GM12865 (cell line): ENCODE data around the gene BRD3.

ENCODE experiments used
- DNase-seq: peaks from one replicate; pipeline ENCODE4 v3.0.0; 2010; ENCODE audit warnings: low read depth
- H3K4me3 ChIP-seq: 2 replicates; pipeline ENCODE4 v1.5.1; 2011; ENCODE audit warnings: mild to moderate bottlenecking, low read depth, low read length, control low read depth
- TF ChIP-seq, protein P1 (sequence below): IDR thresholded peaks from 2 replicates; pipeline ENCODE4 v1.5.1; 2011; ENCODE audit warnings: low read length, control low read depth, low read depth, inconsistent platforms; ENCODE audit not compliant: insufficient read depth; ENCODE audit errors: missing control alignments

BRD3 gene

DNA sequence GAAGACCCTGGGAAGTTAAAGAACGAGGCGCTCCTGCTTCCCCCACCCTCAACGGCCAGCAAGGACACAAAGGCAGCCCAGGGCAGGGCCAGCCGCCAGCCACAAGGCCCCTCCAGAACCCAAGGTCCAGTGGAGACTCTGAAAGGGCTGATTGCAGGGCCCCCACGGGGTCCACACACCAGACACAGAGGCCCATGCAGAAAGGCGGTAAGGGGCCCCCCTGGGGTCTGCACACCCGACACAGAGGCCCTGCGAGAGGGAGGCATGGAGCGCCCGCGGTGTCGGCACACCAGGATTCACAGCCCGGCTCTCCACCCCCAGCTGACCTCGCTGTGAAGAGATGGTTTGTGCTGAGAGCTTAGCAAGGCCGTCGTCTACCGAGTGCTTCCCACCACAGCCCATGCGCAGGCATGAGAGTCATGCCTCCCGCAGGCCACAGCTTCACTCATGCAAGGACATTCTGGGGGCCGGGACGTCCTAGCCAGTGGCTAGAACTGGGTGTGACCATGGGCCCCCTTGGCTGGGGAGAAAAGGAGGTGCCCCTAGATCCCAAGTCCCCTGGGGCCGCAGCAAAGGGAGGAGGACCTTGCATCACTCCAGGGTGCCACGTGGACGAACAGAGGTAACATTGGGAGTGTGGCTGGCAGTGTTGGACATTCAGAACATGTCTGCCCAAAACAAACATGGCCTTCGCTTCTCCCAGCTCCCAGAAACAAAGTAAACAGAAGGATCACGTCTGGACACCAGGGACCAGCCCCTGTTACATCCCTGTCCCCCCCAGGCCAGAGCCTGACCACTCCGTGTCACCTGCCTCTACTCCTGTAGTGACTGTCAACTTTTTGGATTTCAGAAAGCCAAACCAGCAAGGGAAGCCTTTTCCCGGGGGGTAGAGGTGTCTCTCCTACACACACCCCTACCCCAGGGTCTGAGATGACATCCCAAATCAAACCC, 9.8 kb downstream of the BRD3 start:
- H3K4me3 ChIP-seq: no peak overlapping the region
- TF ChIP-seq, protein P1, sequence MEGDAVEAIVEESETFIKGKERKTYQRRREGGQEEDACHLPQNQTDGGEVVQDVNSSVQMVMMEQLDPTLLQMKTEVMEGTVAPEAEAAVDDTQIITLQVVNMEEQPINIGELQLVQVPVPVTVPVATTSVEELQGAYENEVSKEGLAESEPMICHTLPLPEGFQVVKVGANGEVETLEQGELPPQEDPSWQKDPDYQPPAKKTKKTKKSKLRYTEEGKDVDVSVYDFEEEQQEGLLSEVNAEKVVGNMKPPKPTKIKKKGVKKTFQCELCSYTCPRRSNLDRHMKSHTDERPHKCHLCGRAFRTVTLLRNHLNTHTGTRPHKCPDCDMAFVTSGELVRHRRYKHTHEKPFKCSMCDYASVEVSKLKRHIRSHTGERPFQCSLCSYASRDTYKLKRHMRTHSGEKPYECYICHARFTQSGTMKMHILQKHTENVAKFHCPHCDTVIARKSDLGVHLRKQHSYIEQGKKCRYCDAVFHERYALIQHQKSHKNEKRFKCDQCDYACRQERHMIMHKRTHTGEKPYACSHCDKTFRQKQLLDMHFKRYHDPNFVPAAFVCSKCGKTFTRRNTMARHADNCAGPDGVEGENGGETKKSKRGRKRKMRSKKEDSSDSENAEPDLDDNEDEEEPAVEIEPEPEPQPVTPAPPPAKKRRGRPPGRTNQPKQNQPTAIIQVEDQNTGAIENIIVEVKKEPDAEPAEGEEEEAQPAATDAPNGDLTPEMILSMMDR: no peak
- no peak for DNase-seq

DNA sequence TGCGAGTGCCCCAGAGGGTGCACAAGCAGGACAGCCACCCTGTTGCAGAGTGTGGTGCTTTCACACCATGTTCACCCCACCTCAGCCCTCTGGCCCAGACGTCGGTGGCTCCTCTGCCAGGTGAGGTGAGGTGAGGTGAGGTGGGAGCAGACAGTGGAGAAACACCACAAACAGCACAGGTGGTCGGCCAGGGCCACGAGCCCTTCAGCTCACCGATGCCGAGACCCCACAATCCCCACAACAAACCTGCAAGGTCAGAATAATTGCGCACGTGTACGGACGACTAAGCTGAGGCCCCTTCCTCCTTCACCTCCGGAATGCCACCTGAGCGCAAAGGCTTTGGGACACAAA, 10.5 kb downstream of the BRD3 start:
- DNase-seq: no peak
- H3K4me3 ChIP-seq: no peak overlapping the region
- TF ChIP-seq, protein P1: no peak

DNA sequence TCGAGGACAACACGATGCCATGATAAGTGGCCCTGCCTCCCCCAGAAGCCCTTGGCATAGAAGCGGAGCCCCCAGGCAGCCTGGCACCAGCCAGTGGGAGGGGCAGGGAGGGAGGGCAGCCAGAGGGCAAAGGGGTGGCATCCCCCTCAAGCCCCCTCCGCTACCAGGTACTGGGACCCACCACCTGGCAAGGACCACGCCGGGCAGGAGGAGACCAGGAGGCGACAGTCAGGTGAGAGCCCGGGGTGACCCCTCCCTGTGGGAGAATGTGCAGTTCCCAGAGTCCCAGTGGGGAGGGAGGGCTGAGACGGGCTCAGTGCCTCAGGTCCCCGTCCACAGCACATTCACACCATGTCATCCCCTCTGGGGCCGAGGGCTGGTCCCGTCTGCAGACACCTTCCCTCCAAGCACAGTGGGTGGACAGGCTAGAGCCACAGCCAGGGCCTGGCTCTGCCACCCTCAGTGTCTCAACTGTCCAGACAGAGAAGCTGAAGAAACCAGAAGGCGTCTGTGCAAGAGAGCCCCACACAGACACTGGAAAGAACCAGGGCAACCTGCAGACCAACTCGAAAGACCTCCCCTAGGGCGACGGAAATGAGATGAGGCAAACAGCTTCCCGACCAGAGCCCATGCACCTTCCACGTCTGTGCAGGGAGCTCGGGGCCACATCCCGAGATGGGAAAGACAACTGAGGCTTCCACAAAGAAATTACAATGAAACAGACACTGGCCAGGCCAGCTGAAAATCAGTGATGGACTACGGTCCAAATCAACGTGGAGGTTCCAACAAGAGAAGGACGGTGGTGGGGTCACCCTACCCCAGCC, 11.1 kb downstream of the BRD3 start:
- no peak overlapping the region for H3K4me3 ChIP-seq
- TF ChIP-seq, protein P1: no peak
- no peak for DNase-seq

DNA sequence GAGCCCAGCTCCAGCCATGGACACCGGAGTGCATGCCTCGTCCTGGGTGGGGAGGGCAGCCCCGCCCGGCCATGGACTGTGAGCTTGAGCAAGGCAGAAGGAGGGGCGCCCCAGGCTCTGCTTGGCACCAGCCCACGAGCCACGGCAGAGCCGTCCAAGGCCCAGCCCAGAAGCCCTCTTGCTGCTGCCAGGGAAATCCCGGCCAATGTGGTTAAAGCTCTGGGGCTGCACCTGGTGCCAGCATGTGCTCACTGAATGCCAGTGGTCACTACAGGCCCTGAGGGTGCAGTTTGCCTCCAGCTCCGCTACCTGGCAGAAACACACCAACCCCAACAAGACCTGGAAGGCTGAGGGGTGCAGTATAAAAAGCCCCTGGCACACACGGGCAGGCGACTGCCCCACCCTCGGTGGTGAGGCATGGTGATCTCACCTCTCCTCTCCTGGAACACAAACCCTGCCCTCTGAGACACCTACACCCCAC, 11.8 kb downstream of the BRD3 start:
- TF ChIP-seq, protein P1: no peak
- H3K4me3 ChIP-seq: no peak overlapping the region
- DNase-seq: no peak

DNA sequence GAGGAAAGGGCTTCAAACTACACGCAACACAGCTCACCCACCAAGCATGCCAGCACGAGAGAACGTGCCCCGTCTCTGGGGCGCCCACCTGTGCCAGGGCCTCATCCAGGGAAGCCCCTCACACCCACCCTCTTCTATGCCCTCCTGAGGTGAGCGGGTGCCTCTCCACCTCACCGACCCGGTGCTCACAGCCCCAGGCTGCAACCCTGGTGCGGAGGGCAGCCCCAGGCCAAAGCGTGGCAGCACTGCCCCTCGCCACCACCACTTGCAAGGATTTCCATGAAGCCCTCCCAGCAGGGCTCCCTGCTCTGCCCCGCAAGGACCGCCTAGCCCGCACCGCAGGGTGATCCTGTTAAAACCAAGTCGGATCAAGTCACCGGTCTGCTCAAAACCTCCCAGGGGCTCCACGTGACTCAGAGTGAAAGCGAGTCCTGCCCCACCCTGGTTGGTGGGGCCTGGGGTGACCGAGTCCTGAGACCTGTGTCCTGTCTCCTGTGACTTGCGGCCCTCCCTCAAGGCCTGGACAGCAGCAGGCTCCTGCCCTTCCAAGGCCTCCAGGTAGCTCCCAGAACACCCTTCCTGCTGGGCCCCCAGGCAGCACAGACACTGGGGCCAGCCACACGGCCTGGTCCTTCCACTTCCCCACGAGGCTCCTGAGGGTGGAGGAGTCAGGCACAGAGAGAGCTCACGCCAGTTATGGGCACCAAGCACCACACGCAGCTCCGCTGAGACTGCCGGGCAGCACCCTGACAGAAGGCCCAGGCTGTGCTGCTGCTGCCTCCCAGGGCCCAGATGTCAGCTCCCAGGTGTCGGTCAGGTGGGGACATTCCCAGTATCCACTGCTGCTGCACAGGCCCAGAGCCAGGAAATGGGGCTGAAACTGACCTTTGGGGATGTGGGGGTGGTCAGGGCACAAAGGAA, 12.7 kb downstream of the BRD3 start:
- DNase-seq: no peak
- H3K4me3 ChIP-seq: no peak overlapping the region
- TF ChIP-seq, protein P1: no peak

DNA sequence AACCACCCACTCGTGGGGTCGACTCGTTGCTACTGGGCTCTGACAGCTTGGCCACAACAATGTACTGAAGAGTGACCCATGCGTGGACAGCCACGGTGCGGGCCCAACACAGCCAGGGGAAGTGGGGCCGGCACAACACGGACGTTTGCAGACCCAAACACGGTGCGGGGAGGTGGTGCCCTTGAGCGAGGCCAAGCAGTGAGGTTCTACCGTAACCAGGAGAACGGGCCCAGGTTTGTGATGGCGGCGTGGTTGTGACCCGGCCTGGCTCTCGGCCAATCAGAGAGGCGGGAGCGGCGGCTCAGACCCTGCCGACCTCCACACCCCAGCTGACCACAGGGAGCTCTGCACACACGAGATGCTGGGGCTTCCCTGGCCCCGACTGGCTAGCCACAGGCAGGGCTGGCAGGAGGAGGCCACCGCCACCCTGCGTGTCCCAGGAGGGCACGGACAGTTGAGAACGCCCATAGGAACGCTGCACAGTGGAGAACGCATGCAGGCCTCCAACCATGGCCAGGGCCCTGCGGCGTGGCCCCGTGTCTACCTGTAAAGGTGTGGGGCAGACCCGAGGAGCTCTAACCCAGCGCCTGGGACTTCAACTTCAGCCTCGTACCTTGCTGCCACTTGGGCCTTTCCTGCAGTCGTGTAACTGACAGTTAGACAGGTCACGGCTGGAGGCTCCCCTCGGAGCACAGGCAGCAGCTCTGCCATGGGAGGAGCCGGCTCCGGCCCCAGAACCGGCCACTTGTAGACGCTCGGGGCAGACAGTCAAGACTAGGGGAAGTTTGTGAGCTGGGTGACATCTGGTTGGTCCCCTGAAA, 13.7 kb downstream of the BRD3 start:
- DNase-seq: no peak
- TF ChIP-seq, protein P1: no peak
- H3K4me3 ChIP-seq: no peak overlapping the region
